ENCODE results near the gene KLF11.

The KLF11 gene

DNA sequence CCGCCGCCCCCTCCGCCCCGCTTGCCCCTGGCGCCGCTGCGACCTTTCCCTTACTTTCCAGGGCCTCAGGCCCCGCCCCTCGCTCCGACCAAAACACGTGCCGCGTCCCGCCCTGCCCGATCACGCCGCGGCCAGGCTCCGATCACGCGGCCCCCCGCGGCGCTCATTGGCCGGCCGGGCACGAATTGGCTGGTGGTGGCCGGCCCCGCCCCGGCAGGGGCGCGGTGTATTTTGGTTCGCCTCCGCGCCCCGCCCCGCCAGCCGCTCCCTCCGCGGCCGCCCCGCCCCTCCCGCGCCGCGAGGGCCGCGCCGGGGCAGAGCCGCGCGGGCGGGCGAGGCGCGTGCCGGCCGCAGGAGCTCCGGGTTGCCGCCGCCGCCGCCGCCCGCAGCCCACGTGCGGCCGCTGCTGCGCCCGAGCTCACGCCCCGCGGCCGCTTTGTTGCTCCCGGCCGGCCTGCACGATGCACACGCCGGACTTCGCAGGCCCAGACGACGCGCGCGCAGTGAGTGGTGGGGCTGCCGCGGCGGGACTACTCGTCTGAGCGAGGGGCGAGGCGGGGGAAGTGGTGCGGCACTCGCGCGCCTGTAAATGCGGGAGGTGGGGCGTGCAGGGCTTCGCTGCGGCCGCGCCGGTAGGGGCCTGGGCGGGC is at the start of gene KLF11:
TSS of gene KLF11 (plus strand) at position 295 of the 650 bp plus-strand sequence. CDS start at position 462, 167 bp downstream.
- DNase-seq (ENCODE audit: low read depth in 1 of 2, low spot score in 1 of 2), result peak; percentile 48 to 69

DNA sequence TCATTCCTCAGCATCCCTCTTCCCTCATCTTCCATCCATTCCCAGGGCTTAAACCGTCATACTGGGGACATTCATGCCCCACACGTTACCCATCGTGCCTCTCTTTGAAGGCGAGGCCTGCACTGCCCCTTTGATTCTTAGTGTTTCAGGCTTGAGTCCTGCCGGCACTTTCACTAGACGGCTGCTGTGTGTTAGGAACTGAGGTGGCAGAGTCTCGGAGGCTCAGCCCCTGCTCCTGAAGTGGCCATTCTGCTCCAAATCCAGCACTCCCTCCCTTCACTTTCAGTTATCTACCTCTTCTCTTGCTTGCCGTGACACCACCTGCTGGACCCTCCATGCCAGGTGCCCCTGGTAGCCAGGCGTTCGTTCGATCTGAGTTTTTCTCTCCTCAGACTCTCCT is 48.9 kb upstream of the KLF11 start:
- DNase-seq (ENCODE audit: low read depth in 1 of 2, low spot score in 1 of 2), result no peak

DNA sequence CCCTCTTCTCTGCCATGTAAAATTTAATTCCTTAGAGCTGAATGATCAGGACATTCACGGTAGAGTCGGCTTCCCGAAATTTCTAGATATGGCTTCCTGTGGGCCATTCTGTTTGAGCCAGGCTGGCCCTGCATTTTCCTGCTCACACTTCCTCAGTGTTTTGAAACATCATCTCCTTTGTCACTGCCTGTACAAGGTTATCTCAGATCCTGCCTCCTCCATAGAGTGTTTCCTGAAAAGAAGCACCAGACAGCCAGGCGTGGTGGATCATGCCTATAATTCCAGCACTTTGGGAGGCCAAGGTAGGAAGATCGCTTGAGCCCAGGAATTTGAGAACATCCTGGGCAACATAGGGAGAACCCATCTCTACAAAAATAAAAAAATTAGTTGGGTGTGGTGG is 48.3 kb upstream of the KLF11 start:
- DNase-seq (ENCODE audit: low read depth in 1 of 2, low spot score in 1 of 2), result no peak

DNA sequence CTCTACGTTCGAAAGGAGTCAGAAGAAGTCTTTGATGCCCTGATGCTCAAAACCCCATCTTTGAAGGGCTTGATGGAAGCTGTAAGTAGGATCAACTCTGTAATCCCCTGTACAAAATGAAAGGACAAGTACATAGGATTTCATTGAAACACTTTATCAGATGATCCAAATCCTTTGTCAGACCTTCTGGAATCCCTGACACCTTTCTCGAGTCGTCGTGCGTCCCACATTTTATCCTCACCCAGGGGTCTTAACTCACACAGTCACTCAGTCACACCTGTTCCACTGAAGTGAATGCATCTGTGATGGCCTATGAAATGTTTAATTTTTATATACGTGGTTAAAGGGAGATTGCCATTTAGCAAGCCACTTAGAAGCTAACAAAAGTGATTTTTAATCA is 47.0 kb upstream of the KLF11 start:
- DNase-seq (ENCODE audit: low read depth in 1 of 2, low spot score in 1 of 2), result no peak

DNA sequence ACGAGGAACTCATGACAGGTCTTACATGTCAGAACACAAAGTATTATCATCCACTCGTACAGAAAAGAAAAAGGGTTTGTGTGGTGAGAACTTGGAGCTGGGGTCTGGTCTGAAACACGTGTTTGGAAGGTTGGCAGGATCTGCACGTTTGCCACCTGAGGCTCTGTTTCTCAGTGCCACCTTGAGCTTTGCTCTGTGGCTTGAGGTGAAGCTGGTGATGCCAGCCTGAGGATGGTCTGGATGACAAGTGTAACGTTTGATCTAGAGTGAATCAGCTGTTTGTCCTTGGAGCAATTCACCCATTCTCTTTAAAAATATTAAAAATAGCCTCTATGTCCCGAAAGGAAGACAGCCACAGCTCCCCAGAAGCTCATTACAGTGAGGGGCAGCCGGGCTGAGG is 45.4 kb upstream of the KLF11 start:
- no peak for DNase-seq (ENCODE audit: low read depth in 1 of 2, low spot score in 1 of 2)

DNA sequence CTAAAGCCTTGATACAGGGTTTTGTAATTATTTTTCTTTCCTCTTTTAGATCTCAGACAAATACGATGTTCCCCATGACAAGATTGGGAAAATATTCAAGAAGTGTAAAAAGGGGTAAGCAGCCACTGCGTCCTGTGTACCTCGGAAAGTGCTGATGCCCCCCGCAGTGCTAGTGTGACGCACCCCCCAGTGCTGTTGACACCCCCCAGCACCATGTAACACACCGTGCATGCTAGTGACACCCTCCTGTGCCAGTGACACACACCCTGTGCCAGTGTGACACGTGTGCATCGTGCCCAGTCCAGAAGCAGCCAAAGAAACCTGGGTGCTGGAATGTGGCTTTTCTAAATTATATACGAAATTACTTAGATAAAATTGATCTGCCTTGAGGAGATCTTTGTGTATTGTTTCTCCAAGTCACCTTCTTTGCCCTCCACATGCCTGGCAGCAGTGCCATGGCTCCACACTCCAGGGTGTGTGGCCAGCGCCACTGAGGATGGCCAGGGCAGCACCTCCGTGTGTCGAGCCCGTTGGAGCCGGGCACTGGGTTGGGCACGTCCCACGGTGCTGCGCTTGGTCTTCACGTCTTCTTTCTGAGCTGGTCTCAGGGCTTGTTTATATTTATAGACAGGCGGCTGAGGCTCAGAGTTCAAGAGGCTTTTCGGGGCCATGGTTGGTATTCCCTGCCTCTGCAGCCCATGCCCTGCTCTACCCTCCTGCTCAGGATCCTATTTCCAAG is 44.3 kb upstream of the KLF11 start:
- no peak for DNase-seq (ENCODE audit: low read depth in 1 of 2, low spot score in 1 of 2)

DNA sequence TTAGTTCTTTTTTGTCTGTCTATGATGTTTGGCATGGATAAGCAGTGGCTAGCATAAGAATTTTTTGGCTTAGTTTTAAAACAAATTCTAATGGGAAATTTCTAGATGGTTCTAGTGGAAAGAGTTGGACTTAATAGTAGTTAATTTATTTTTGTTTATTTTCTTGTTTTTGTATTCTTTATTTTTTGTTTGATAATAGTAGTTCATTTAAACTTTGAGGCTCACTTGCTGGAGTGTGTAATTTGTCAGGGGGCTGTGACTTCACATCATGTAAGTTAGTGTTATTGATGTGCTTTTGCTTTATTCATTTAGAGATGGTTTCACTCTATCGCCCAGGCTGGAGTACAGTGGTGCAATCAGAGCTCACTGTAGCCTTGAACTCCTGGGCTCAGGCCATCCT is 43.7 kb upstream of the KLF11 start:
- no peak for DNase-seq (ENCODE audit: low read depth in 1 of 2, low spot score in 1 of 2)

DNA sequence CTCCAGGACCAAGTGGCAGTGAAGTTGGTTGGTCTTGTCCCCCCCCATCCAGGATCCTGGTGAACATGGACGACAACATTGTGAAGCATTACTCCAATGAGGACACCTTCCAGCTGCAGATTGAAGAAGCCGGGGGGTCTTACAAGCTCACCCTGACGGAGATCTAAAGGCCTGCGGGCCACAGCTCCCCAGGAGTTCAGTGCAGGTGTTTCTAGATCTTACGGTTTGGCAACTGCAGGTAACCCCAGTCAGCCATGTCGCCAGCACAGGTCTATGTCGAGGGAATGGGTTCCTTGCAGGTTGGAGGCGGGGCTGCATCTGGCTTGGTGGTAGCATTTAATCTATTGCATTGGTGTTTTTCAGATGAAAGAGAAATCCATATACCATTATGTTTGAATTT is 42.8 kb upstream of the KLF11 start:
- DNase-seq (ENCODE audit: low read depth in 1 of 2, low spot score in 1 of 2), result no peak

DNA sequence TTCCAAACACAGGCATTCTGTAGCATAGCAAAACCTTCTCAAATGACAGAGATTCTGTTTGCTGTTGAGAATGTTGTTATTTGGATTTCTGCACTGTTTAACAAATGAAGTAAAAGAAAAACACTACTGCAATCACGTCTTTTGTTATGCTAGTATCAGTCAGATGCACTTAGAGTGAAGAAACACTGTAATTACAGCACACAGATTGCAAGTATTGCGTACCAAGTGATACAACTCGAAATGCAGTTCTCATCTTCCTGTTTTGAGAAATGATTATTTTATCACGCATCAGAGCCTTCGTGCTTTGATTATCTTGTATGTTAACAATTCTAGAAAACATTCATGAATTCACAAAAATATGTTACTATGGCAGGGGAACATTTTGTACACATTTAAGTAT is 41.8 kb upstream of the KLF11 start:
- no peak for DNase-seq (ENCODE audit: low read depth in 1 of 2, low spot score in 1 of 2)

DNA sequence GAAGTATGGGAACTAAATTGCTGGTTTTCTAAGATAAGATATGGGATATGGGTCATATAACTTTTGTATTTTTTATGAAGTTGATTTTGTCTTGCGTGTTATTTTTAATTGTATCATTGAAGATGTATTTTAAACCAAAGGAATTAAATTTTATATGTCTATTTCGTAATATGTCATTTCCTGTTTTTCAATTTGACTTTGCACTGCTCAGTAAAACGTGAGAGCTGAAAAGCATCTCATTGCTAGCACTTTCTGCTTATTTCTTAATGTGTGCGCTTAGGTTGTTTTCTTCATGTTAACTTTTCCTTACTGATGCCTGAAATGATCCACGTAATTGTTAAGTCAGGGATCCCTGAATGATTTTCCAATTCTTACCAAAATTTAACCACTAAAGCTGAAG is 41.2 kb upstream of the KLF11 start:
- no peak for DNase-seq (ENCODE audit: low read depth in 1 of 2, low spot score in 1 of 2)

DNA sequence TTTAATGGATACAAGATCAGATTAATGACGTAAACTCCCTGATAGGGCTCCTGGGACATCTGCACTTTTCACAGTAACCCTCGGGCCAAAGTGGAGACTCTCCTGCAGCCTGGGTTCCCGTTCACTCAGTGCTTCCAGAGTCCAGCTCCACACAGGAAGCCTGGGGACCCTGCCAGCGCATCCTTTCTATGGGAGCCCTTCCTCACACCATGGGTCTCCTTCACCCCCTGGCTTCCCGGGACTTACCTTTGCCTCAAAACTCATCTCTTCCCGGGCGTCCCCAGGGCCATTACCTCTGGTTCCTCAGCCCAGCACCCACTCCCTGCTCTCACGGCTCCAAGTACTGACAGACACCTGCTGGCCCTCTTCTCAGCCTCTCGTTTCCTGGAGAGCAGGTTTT is 40.7 kb upstream of the KLF11 start:
- no peak for DNase-seq (ENCODE audit: low read depth in 1 of 2, low spot score in 1 of 2)

DNA sequence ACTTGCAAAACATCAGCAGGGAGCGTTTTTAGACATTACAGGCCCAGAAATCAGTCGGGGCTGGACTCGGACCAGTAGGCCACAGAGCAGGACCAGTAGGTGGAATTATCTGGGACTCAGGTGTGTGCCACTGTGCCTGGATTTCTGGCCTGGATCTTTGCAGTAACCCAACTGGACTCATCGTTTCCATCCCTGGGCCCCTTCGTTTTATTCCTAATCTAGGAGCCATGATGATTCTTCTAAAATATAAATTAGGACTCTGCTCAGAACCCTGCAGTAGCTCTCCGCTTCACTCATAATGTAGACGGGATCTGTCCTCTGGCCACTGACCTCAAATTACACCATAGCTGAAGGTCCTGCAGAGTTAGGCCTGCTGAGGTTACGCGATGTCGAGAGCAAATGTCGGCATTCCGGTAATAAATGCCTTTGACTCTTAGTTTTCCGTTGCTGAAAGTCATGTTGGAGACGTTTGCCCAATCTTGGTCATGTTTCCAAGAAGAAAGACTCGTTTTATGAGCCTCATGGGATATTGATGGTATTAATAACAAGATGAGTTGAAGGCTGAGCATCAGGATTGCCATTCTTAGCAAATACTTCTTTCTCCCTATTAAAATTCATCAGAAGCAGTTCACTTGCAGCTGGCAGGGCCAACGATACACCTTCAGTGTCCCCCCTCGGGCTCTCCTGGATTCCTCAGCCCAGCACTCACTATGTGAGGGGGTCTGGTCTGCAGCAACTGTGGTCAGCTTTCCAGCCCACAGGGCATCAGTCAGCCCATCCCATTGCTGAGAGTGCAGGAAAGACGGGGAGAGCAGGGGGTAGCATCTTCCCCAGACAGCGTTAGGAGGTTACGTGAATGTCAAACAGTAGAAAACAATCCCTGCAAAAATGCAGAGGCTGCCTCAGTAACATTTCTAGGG is 39.9 kb upstream of the KLF11 start:
- DNase-seq (ENCODE audit: low read depth in 1 of 2, low spot score in 1 of 2), result no peak

DNA sequence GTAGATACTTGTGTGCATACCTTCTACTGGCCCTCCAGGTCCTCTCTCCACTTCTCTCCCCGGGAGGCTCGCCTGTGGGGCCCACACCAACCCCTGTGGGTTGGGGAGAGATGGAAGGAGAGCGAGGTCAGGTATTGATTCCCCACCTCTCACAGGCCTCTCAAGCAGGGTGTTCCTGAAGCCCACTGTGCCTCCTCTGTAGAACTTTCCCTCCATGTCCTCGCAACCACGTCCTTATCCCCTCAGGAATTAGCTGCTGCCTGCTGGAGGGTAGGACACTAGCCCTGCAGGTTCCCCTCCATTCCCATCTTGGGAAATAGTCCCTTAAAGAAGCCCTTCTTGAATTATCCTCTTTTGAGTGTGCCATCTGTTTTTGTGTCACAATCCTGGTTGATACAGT is 38.9 kb upstream of the KLF11 start:
- no peak for DNase-seq (ENCODE audit: low read depth in 1 of 2, low spot score in 1 of 2)

DNA sequence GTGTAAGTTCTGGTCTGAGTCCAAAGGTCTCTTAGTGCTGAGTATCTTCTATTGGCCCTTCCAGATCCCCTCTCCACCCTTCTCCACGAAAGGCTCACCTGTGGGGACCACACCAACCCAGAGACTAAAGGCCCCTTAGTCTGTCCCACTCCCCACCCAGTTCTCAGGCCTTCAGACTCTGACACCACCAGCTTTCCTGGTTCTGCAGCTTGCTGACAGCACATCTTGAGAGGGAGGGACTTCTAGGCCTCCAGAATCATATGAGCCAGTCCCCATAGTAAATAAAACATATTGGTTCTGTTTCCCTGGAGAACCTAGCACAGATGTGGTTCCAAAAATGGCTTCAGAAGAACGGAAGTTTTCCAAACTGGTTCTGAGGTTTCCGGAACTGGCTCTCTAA is 38.5 kb upstream of the KLF11 start:
- no peak for DNase-seq (ENCODE audit: low read depth in 1 of 2, low spot score in 1 of 2)

DNA sequence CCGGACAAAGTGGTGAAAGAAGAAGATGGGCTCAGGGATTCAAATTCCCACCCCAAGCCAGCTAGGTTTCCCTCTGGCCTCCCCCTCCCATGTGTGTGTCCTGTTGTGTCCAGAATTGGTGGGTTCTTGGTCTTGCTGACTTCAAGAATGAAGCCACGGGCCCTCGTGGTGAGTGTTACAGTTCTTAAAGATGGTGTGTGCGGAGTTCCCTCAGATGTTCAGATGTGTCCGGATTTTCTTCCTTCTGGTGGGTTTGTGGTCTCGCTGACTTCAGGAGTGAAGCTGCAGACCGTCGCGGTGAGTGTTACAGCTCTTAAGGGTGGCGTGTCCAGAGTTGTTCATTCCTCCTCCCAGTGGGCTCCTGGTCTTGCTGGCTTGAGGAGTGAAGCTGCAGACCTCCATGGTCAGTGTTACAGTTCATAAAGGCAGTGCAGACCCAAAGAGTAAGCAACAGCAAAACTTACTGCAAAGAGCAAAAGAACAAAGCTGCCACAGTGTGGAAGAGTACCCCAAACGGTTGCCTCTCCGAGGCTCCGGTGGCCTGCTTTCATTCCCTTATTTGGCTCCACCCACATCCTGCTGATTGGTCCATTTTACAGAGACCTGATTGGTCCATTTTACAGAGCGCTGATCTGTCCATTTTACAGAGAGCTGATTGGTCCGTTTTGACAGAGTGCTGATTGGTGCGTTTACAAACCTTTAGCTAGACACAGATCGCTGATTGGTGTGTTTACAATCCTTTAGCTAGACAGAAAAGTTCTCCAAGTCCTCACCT is 37.7 kb upstream of the KLF11 start:
- no peak for DNase-seq (ENCODE audit: low read depth in 1 of 2, low spot score in 1 of 2)

DNA sequence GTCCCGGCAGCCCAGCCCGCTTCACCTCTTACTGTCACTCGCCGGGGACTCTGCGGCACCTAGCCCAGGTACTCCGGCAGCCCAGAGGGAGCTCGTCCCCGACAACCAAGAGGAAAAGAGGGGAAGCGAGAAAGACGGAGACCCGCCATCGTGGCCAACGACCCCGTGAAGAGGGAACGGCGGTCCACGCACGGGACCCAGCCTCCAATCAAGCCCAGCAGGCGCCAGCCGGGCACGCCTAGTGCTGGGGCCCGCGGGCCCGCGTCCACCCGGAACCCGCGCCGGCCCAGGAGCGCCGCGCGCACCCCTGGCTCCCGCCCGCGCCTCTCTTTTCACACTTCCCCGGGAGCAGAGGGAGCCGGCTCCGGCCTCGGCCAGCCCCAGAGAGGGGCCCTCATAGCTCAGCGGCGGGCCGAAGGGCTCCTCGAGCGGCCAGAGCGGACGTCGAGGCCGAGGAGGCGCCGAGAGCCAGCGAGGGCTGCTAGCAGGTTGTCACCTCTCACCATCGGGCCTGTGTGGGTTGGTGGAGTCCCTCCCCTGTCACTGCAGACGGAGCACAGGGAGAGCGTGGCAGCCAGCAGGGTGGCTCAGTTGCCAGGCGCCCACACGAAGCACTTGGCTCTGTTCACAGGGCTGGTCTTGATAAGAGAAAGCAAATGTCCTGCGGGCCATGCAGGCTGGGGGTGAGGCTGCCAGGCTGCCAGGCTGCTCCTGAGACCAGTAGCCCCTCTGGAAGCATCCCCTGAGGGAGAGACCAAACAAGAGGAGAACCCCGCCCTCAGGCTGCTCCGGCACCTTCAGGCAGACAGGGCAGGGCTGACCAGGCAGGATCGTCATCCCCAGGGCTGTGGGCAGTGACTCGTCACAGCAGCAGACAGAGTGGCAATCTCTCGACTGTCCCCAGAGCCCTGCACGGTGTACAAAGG is 36.9 kb upstream of the KLF11 start:
- DNase-seq (ENCODE audit: low read depth in 1 of 2, low spot score in 1 of 2), result no peak

DNA sequence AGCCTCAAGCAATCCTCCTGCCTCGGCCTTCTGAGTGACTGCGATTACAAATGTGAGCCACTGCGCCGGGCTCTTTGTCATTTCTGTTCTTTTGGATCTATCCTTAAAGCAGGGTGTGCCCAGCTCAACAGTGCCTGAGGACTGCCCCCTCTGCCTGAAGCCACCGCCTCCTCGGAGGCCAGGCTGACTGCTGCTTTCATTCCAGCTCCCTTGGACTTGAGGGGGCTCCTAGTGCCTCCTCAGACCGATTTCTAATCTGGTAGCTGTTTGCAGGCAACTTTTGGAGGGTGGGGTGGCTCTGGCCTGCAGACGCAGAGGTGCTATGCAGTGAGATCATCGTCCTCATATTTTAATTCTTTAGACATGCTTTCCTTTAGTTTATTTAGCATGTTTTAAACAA is 35.9 kb upstream of the KLF11 start:
- no peak for DNase-seq (ENCODE audit: low read depth in 1 of 2, low spot score in 1 of 2)

DNA sequence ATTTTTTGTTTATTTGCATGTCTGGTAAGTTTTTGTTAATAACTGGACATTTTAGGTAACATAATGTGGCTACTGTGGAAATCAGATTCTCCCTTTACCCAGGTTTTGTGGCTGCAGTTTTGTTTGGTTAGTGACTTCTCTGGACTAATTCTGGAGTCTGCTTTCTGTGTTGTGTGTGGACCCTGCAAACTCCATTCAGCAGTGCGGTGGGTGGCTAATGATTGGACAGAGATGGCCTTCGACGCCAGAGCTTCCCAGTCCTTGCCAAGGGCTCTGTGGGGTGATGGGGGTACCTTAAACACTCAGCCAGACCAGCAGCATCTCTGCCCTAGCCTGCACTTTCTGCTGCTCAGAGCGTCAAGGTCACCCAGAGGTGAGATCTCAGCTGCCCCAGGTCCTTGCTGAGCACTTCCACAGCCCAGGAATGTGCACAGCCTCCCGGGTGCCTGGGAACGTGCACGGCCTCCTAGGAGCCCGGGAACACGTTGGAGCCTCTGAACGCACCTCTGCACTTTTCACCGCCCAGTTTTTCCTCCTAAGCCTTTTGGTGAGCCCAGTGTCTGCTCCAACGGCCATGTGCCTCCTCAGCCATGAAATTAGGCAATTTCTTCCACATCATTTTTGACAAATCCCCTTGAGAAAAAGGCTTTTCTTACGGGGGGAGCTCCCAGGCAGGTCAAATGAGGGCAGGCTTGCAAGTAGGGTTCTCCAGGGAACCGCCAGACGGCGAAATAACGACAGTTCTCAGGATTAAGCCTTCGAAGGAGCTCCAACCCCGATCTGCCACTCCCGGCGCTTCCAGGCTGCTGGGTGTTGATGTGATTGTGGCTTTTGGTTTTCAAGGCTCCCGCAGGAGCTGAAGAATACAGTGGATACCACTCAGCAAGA is 35.2 kb upstream of the KLF11 start:
- no peak for DNase-seq (ENCODE audit: low read depth in 1 of 2, low spot score in 1 of 2)

DNA sequence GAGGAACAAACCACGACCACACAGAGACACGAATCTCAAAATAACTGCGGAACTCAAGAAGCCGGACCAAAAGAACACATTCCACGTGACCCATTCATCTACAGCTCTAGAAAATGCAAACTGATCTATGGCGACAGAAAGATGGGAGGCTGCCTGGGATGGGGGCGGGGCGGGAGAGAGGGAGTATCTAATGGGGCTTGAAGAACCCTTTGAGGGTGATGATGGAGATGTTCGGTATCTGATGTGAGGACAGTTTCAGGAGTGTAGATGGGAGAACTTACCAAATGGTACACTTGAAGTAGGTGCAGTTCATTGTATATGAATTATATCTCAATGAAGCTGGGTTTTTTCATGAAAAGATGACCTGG is 34.6 kb upstream of the KLF11 start:
- DNase-seq (ENCODE audit: low read depth in 1 of 2, low spot score in 1 of 2), result no peak

Measured in activated T-helper 1 cell treated with anti-CD3 and anti-CD28 coated beads, Interleukin-2, amount 50 U/mL, for 16 hours (primary cell).